GM19455 (cell line): ENCODE measurements around the gene PPP1R12B.
"Not testable (repeated sequence)": the region's sequence is repeated elsewhere in the genome, so short reads cannot be mapped to it uniquely, and the experiment has no call there.

Experiments
- ATAC-seq: cut with Tn5 transposase; IDR thresholded peaks from one replicate; pipeline ENCODE4 v1.9.1; 2021; ENCODE audit not compliant: unreplicated experiment

The PPP1R12B gene

GRCh38 chr1:202401771-202402170 is 53.3 kb downstream of the PPP1R12B start:
- not testable (repeated sequence) for ATAC-seq

DNA sequence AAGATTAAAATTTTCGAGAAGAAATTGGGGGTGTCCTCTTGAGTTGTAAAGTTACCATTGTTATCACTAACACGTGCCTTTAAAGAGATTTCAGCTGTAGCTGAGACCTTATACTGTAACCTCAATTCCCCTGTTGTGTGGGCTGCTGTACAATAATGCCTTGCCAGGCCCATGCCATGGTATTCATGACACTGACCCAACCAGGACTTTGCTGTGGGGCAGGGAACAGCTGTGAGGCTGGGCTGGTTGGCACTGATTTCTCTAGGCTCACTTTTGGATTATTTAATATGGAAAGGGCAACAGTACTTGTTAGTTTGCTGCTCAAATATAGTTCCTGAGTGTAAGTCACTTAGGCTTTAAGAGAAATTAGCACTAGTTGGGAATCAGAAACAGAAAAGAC is 54.9 kb downstream of the PPP1R12B start:
- ATAC-seq, result not testable (repeated sequence)

DNA sequence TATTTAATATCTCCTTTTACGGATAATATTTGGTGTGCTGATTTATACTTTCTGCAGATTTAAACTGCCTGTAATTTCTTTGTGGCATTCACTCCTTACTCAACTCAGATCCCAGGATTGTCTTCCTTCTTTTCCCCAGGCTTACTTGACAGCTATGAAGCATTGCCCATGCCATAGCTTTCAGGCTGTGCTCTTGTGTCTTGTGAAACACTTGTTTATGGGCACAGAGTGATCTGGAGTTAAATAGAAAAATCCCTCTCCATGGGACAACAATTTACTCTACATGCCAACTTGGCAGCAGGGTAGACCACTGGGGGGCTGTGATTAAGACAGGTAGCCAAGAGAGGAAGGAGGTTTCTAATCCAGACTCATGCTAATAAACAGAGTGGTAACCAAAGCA is 57.4 kb downstream of the PPP1R12B start:
- ATAC-seq, result no peak

DNA sequence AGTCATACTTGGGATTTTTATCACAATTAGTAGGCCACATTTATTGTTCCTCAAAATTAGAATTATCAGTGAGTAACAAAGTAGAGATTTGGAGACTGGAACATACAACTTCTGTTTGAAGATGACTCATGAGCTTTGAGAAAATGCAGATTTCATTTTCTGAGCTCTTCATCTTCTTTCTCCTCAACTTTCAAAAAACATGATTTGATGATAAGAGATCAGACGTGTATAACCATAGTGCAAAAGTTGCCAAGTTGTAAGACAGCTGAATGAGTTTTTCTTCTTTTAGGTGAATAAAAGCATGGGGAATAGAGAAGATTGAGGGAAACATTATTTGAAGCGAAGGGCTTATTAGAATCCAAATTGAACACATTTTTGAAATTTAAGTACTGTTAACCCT is 58.4 kb downstream of the PPP1R12B start:
- ATAC-seq, result not testable (repeated sequence)

- not testable (repeated sequence) for ATAC-seq
Observed at GRCh38 chr1:202407378-202407777, 58.9 kb downstream of the PPP1R12B start.

GRCh38 chr1:202410251-202410650 is 61.8 kb downstream of the PPP1R12B start:
- not testable (repeated sequence) for ATAC-seq

DNA sequence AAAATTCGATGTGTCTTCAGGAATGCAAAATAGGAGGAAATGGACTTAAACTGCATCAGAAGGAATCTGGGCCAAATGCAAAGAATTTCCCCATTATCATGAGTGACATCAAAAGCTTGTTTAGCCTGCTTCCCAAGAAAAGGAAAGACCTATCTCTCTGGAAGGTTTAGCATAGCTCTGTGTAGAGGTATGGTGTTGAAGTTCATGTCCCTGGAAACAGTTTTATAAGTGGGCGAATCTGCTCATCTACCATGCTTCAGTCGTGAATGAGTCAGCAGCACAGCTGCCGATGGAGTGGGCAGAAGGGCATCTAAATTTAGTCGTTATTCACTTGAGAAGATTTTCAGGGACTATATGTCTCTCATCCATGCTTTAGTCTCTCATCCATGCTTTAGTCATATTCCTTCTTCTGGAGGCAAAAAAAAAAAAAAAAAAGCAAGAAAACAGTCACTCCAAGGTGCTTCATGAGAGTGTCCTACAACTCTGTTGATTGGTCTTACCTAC is 62.4 kb downstream of the PPP1R12B start:
- not testable (repeated sequence) for ATAC-seq

DNA sequence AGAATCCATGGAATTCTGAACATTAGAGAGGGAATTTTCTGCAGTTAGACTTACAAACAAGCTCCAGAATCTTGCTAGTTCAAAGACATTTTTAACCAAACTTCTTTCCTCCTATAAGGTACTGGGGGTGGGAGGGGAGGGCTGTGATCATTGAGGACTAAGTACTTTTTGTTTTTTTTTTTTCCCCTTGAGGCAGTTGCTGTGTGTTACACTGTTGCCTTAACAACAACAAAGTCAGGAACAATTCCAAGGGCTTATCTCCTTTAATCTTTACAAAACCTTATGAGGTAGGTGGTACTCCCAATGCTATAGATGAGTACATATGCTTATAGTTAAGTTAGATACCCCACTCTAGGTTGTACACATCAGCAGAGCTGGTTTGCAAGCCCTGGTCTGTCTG is 62.9 kb downstream of the PPP1R12B start:
- ATAC-seq, result no peak

DNA sequence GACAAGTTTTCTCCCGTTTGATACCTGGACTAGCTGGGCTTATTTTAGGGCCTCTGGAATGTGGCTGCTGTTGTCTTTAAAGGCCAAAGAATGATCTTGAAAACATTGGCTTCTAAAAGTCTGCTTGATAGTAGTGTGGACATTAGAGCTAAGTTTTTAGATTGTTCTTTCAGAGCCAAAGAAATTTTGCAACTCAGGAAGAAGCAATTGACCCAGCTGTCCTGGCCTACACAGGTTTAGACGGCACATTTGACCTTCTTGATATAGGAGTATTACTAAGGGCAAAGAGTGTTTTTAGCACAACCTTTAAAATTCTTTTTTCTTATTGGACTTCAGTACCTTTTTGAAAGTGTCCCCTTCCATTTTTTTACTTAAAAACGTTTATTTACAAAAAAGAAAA is 63.9 kb downstream of the PPP1R12B start:
- ATAC-seq, result not testable (repeated sequence)

GRCh38 chr1:202416641-202417040 is 68.1 kb downstream of the PPP1R12B start:
- ATAC-seq, result no peak

DNA sequence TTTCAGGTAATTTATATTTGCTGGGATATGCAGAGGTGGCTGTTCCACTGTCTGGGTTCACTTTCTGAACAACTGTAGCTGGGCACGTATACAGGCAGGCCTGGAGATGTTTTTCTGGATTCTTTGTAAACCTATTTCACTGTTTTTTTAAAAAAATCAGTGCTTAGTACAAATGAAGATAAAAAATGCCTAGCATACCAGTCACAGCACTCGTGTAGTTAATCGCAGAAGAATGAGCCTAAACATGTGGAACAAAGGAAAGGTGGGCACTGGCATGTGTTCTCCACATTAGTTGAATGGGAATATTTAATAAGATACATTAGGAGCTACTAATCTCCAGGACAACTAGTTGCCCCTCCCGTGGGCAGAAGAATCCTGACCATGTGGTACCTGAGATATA is 68.6 kb downstream of the PPP1R12B start:
- ATAC-seq, result not testable (repeated sequence)

GRCh38 chr1:202417762-202418201 is 69.3 kb downstream of the PPP1R12B start:
- not testable (repeated sequence) for ATAC-seq

- not testable (repeated sequence) for ATAC-seq
Observed at GRCh38 chr1:202419731-202420130, 71.2 kb downstream of the PPP1R12B start.

DNA sequence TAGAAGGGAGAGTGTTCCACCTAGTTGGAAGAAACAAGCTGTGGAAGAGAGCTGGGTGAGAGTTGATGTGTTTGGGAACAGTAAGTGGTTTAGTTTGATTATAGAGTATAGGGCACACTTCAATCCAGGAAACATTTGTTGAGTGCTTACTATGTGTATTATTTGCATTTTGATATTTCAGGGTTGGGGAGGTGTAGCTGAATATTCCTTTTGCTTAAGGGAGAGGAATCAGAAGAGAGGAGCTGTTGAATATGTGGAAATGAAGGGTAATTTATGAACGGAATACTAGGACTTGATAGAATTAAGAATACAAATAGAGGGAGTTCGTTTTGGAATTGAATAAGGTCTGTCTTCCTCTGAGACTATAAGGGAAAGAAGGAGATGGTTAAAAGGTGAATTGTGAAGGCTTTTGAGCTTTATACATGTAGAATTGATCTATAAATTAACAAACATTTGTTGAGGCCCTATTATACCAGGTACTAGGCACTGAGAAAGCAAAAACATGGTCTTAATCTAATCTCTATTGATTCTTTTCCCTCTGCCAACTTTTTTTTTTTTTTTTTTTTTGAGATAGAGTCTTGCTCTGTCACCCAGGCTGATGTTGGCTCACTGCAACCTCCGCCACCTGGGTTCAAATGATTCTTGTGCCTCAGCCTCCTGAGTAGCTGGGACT is 72.1 kb downstream of the PPP1R12B start:
- not testable (repeated sequence) for ATAC-seq

DNA sequence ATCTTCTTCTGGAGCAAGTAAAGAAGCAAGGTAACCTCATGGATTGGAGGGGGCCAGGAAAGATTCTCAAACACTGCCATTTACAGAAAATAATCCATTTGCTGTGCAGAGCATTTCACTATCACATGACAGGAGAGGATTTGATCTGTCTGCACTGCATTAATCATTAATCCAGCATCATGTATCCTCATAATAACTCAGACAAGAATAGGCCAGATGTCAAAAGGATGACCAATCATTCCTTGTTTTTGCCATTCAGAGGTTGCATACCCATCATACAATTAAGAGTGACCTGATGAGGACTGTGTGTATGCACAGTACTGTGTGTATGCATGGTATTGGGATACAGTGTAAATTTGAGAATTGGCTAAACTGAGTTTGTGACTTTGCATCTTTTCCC is 74.2 kb downstream of the PPP1R12B start:
- not testable (repeated sequence) for ATAC-seq

- ATAC-seq, result not testable (repeated sequence)
Observed at GRCh38 chr1:202424260-202424659, 75.8 kb downstream of the PPP1R12B start.

DNA sequence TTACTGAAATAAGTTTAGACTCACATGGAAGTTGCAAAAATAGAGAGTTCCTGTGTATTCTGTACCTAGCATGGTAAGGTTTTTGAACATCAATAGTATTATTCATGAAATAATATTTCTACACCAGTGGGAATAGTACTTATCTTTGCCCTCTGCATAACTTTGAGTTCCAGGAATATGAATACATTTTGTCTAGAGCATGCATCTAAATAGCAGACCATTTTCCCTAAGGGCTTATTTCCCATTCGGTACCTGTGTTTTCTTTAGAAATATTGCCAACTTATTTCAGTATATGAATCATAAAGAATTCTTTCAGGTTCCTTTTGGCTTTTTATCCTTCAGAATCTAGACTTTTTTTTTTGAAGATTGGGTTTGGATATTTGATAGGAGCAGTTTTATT is 81.6 kb downstream of the PPP1R12B start:
- not testable (repeated sequence) for ATAC-seq

DNA sequence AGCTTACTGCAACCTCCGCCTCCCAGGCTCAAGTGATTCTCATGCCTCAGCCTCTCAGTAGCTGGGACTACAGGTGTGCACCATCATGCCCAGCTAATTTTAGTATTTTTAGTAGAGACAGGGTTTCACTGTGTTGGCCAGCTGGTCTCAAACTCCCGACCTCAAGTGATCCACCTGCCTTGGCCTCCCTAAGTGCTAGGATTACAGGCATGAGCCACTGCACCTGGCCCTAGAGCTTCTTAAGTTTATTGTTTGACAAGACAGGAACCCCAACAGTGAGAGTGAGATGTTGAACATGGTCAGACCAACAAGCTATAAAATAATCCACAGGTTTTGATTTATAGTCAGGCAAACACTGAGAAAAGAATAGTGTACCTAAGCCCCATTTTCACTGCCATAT is 83.8 kb downstream of the PPP1R12B start:
- not testable (repeated sequence) for ATAC-seq

- no peak for ATAC-seq
Observed at GRCh38 chr1:202433155-202434043, 84.9 kb downstream of the PPP1R12B start.

DNA sequence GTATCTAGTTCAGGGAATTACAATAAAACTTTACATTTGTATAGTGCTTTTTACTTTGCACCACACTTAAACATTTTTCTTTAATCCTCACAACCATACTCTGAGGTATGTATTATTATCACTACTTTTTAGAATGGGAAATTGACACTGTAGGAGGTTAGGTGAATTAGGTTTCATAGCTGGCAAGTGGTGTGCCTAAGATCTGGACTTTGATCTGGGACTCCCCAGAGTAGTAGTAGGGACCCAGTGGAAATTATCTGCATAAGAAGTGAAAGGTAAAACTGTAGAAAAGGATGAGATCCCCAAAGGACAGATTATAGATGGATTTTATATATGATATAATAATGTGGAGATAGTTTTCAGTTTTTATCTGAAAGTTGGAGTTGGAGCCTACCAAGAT is 85.6 kb downstream of the PPP1R12B start:
- ATAC-seq, result no peak

DNA sequence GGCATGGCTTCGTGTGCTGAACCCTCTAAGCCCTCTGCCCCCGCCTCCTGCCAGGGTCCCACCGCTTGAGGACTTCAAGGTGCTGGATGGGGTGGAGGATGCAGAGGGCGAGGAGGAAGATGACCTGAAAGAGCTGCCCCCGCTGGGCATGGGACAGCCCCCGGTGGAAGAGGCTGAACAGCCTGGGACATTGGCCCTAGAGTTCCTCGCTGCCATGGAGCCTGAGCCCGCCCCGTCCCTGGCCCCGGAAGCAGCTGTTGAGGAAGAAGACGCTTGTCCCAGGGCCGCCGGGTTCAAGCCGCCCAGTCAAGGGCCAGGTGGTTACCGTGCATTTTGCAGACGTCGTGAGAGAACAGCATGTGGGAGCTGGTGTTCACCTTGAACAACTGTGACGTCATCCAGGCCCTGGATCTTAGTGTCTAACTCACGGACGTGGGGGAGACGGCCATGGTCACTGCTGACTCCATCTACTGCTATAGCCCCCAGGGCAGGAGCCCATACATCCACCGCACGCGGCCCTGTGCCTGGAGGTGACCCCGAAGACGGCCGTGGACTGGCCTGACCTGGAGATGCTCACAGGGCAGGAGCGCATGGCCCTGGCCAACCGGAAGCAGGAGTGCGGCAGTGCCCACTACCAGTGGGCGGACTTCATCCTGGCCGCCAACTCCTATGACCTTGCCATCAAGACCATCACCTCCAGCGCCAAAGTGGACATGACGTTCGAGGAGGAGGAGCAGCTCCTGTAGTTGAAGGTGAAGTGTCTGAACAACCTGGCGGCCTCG is 90.1 kb downstream of the PPP1R12B start:
- no peak for ATAC-seq
